ENCODE measurements around the gene CHD2. TPM values are rescaled to one million over a fixed set of nuclear protein-coding genes. Genes with fewer than 3 reads are reported as not detected.

Gene CHD2
- total RNA-seq, 1 experiment from 2014 or later, result 120 TPM

DNA sequence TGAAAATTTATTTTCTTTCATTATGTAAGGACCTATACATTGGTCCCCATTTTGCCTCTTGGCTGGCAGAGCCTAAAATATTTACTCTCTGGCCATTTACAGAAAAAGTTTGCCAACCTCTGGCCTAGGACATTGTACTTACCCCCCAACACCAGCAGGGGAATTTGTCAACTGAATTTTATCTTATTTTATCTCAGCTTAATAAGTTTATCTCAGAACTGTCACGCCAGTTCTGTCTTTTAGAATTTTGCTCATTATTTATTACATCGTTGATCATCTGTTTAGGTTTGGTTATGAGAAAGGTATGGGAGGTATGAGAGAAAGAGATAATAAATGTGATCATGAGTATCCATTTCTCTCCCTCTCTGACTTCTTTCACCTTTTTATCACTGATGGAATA, 38.3 kb downstream of the CHD2 start:
- ChIA-PET POLR2A (ENCODE audit: unreplicated experiment) (no interaction called here), CTCF (interaction anchor here (1.0 kb wide), 1 partner anchor 31 kb away, joined by 3 read pairs; no protein-coding TSS in a partner anchor)
- Histone ChIP-seq H3K36me3 (ENCODE audit: low read depth) (peaks cover 90% of the 10 kb centered on the region), H3K9me3 (ENCODE audit: insufficient read depth, low read depth) (no peaks in the 10 kb centered on the region), H3K4me1 (replicated peaks; ENCODE audit: insufficient read depth) (no peaks in the 10 kb centered on the region), H4K20me1 (ENCODE audit: insufficient read depth) (peaks cover 9% of the 10 kb centered on the region), H3K9me2 (ENCODE audit: insufficient read depth) (no peaks in the 10 kb centered on the region), H3K4me2 (no peak overlapping the region), H3K79me2 (ENCODE audit: low read depth) (peaks cover 47% of the 10 kb centered on the region), H3K27me3 (ENCODE audit: insufficient read depth, low read depth) (no peaks in the 10 kb centered on the region), H3K27ac (0 out of 2 replicates have a peak overlapping the region, but pooled peaks have one; percentile 20), H3F3A (ENCODE audit: insufficient read depth, low read depth) (peaks cover 71% of the 10 kb centered on the region), H3K4me3 (no peak overlapping the region), H2AFZ (no peak overlapping the region)
- no TSS peak for BruUV-seq (replicated peaks)
- no peak for DNase-seq
- TF ChIP-seq, protein P1, sequence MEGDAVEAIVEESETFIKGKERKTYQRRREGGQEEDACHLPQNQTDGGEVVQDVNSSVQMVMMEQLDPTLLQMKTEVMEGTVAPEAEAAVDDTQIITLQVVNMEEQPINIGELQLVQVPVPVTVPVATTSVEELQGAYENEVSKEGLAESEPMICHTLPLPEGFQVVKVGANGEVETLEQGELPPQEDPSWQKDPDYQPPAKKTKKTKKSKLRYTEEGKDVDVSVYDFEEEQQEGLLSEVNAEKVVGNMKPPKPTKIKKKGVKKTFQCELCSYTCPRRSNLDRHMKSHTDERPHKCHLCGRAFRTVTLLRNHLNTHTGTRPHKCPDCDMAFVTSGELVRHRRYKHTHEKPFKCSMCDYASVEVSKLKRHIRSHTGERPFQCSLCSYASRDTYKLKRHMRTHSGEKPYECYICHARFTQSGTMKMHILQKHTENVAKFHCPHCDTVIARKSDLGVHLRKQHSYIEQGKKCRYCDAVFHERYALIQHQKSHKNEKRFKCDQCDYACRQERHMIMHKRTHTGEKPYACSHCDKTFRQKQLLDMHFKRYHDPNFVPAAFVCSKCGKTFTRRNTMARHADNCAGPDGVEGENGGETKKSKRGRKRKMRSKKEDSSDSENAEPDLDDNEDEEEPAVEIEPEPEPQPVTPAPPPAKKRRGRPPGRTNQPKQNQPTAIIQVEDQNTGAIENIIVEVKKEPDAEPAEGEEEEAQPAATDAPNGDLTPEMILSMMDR (conservative IDR thresholded peaks at IDR 0.05), result peak; percentile 53
- TF ChIP-seq EZH2 (IDR thresholded peaks at IDR 0.05; ENCODE audit: low read depth), result no peak
- intact Hi-C loops (cut with micrococcal nuclease; ENCODE audit: unreplicated experiment), result loop anchor here (10.0 kb wide), 1 partner anchor 56 kb away; no protein-coding TSS in a partner anchor

DNA sequence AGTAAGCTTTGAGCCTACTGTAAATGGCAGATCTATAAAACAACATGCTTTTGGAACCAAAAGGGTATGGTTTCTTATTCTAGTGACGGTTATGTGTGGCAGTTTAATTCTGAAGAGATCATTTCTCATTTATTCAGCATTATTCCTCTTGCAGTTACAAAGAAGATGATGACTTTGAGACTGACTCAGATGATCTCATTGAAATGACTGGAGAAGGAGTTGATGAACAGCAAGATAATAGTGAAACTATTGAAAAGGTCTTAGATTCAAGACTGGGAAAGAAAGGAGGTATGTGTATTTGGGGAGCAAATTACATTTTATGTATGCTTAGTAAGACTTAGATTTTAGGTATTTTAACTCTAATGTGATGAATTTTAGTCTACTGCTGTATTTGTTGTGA, 41.5 kb downstream of the CHD2 start:
- Histone ChIP-seq H4K20me1 (ENCODE audit: insufficient read depth) (peaks cover 8% of the 10 kb centered on the region), H3K9me2 (ENCODE audit: insufficient read depth) (no peaks in the 10 kb centered on the region), H3K27ac (0 out of 2 replicates have a peak overlapping the region, but pooled peaks have one; percentile 6), H3K79me2 (ENCODE audit: low read depth) (peaks cover 19% of the 10 kb centered on the region; the same call in 1 of the 2 replicates), H3F3A (ENCODE audit: insufficient read depth, low read depth) (peaks cover 55% of the 10 kb centered on the region), H3K4me1 (replicated peaks; ENCODE audit: insufficient read depth) (no peaks in the 10 kb centered on the region), H3K36me3 (ENCODE audit: low read depth) (peaks cover 92% of the 10 kb centered on the region), H3K27me3 (ENCODE audit: insufficient read depth, low read depth) (no peaks in the 10 kb centered on the region), H2AFZ (no peak overlapping the region), H3K4me2 (no peak overlapping the region), H3K4me3 (no peak overlapping the region), H3K9me3 (ENCODE audit: insufficient read depth, low read depth) (no peaks in the 10 kb centered on the region)
- BruUV-seq (replicated peaks), result no TSS peak
- CTCF ChIA-PET, result no interaction called here
- TF ChIP-seq, protein P1 (conservative IDR thresholded peaks at IDR 0.05), result no peak
- no peak for TF ChIP-seq EZH2 (IDR thresholded peaks at IDR 0.05; ENCODE audit: low read depth)
- intact Hi-C loops (cut with micrococcal nuclease; ENCODE audit: unreplicated experiment), result no loop called here
- DNase-seq, result no peak
- POLR2A ChIA-PET (ENCODE audit: unreplicated experiment), result no interaction called here

DNA sequence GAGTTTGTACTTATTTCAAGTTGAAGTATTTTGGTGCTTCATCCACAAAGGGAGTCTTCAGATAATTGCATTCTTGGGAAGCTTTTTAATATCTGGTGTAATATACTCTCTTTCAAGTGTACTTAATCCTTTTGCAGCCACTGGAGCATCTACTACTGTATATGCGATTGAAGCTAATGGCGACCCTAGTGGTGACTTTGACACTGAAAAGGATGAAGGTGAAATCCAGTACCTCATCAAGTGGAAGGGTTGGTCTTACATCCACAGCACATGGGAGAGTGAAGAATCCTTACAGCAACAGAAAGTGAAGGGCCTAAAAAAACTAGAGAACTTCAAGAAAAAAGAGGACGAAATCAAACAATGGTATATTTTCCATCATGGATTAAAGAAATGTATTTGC, 42.6 kb downstream of the CHD2 start:
- no peak for TF ChIP-seq EZH2 (IDR thresholded peaks at IDR 0.05; ENCODE audit: low read depth)
- Histone ChIP-seq H4K20me1 (ENCODE audit: insufficient read depth) (peaks cover 1% of the 10 kb centered on the region), H3K27me3 (ENCODE audit: insufficient read depth, low read depth) (no peaks in the 10 kb centered on the region), H3F3A (ENCODE audit: insufficient read depth, low read depth) (peaks cover 53% of the 10 kb centered on the region), H3K4me3 (no peak overlapping the region), H3K79me2 (ENCODE audit: low read depth) (peaks cover 18% of the 10 kb centered on the region), H3K4me1 (replicated peaks; ENCODE audit: insufficient read depth) (no peaks in the 10 kb centered on the region), H3K36me3 (ENCODE audit: low read depth) (peaks cover 92% of the 10 kb centered on the region), H3K9me2 (ENCODE audit: insufficient read depth) (no peaks in the 10 kb centered on the region), H3K4me2 (no peak overlapping the region), H3K9me3 (ENCODE audit: insufficient read depth, low read depth) (peaks cover 8% of the 10 kb centered on the region), H3K27ac (no peak overlapping the region), H2AFZ (no peak overlapping the region)
- CTCF ChIA-PET, result interaction anchor here (0.6 kb wide), 1 partner anchor 20 kb away, joined by 5 read pairs; no protein-coding TSS in a partner anchor
- intact Hi-C loops (cut with micrococcal nuclease; ENCODE audit: unreplicated experiment), result no loop called here
- DNase-seq, result no peak
- BruUV-seq (replicated peaks), result no TSS peak
- POLR2A ChIA-PET (ENCODE audit: unreplicated experiment), result interaction anchor here (0.7 kb wide), 1 partner anchor 22 kb away, joined by 5 read pairs; no protein-coding TSS in a partner anchor

DNA sequence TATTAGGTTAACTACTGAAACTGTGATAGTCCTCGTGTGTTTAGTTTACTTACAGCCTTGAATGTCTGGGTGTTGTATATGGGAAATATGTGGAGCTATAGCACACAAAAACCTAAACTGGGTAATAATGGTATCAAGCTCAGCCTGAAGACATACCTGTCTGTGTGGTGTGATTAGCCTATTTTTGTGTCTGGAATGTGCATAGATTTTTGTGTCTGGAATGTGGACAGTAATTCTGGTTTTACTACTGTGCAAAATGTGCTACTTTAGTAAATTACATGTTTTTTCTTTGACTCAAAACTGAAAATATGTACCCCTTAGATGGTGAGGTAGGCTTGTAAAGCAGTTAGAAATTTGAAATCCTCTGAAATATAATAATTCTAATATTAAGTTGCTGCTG, 43.5 kb downstream of the CHD2 start:
- ChIA-PET CTCF (no interaction called here), POLR2A (ENCODE audit: unreplicated experiment) (interaction anchor here (0.7 kb wide), 1 partner anchor 21 kb away, joined by 5 read pairs; no protein-coding TSS in a partner anchor)
- no peak for TF ChIP-seq EZH2 (IDR thresholded peaks at IDR 0.05; ENCODE audit: low read depth)
- TF ChIP-seq, protein P1 (conservative IDR thresholded peaks at IDR 0.05), result no peak
- Histone ChIP-seq H3K9me3 (ENCODE audit: insufficient read depth, low read depth) (peaks cover 17% of the 10 kb centered on the region), H3K4me2 (no peak overlapping the region), H3K4me3 (no peak overlapping the region), H3K9me2 (ENCODE audit: insufficient read depth) (no peaks in the 10 kb centered on the region), H3K36me3 (ENCODE audit: low read depth) (peaks cover 92% of the 10 kb centered on the region), H4K20me1 (ENCODE audit: insufficient read depth) (no peaks in the 10 kb centered on the region), H3F3A (ENCODE audit: insufficient read depth, low read depth) (peaks cover 52% of the 10 kb centered on the region), H2AFZ (no peak overlapping the region), H3K4me1 (replicated peaks; ENCODE audit: insufficient read depth) (no peaks in the 10 kb centered on the region), H3K79me2 (ENCODE audit: low read depth) (peaks cover 21% of the 10 kb centered on the region), H3K27me3 (ENCODE audit: insufficient read depth, low read depth) (no peaks in the 10 kb centered on the region), H3K27ac (no peak overlapping the region)
- intact Hi-C loops (cut with micrococcal nuclease; ENCODE audit: unreplicated experiment), result no loop called here
- no peak for DNase-seq
- no TSS peak for BruUV-seq (replicated peaks)
